GM12864 (cell line): ENCODE results near the gene PLGRKT.
"Not testable (repeated sequence)": the region's sequence is repeated elsewhere in the genome, so short reads cannot be mapped to it uniquely, and the experiment has no call there.

ENCODE experiments used
- DNase-seq: peaks from one replicate; pipeline ENCODE4 v3.0.0-alpha.2; 2011; ENCODE audit warnings: low read depth
- H3K4me3 ChIP-seq: 2 replicates; pipeline ENCODE4 v1.5.1; 2011; ENCODE audit warnings: mild to moderate bottlenecking, low read depth, low read length, control low read depth
- TF ChIP-seq, protein P1 (sequence below): IDR thresholded peaks from 2 replicates; pipeline ENCODE4 v1.5.1; 2011; ENCODE audit warnings: low read depth, mild to moderate bottlenecking, moderate library complexity, low read length, control low read depth, inconsistent platforms; ENCODE audit errors: missing control alignments

The PLGRKT gene

DNA sequence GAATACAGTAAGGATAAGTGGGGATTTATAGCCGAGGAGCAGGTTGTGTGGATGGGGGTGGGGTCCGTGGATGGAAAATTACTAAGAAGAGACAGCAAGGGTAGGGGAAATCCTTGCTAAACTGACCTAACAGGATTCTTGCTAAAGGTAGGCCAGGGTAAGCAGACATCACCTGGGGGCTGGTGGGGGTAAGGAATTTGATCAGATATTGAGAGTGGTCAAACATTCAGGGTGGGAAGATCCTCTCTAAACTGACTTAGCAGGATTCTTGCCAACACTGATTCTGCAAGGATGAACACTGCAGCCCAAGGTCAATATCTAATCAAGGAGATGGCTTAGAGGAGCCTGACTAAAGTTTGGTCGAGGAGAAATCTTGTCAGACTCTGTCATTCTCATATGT is 2.7 kb upstream of the PLGRKT start:
- H3K4me3 ChIP-seq = no peak overlapping the region
- no peak for DNase-seq
- TF ChIP-seq, protein P1, sequence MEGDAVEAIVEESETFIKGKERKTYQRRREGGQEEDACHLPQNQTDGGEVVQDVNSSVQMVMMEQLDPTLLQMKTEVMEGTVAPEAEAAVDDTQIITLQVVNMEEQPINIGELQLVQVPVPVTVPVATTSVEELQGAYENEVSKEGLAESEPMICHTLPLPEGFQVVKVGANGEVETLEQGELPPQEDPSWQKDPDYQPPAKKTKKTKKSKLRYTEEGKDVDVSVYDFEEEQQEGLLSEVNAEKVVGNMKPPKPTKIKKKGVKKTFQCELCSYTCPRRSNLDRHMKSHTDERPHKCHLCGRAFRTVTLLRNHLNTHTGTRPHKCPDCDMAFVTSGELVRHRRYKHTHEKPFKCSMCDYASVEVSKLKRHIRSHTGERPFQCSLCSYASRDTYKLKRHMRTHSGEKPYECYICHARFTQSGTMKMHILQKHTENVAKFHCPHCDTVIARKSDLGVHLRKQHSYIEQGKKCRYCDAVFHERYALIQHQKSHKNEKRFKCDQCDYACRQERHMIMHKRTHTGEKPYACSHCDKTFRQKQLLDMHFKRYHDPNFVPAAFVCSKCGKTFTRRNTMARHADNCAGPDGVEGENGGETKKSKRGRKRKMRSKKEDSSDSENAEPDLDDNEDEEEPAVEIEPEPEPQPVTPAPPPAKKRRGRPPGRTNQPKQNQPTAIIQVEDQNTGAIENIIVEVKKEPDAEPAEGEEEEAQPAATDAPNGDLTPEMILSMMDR = no peak

DNA sequence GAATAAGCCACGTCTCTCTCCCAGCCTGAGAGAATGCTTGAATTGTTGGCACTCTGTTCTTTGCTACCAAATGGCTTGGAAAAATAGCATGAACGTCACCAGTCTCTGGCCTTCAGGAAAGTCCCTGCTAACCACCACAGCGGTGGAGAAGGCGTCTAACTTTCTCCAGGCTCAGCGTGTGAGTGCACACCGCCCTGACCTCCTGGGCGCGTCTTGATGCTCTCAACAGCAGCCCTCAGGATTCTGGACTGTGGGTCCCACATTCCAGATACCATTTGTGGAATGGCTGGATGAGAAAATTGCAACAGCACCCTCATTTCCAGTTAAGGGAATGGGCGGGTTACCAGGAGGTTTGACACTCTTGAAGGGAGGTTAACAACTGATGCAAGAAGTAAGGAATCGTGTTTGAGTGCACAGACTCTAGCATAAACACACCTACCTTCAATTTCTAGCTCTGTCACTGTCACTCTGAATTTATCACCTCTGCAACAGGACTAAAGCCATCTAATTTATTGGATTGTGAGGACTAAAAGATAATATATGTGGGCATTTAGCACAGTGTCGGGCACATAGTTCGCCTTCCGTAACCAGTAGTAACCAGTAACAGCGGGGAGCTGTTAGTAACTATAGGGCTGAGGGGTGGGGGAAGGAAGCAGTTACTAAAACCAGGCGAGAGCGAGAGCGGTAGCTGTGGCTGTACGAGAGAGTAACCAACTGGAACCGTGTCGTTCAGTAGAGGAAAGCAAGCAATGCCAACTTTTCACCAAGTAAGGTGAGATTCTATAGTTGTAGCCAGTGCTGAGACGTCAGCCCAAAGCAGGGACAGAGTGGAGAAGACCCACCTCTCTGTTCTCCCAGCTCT is 807 bp upstream of the PLGRKT start:
- H3K4me3 ChIP-seq = peak overlapping the region; percentile 76
- DNase-seq = peak; percentile 76
- TF ChIP-seq, protein P1 = no peak

DNA sequence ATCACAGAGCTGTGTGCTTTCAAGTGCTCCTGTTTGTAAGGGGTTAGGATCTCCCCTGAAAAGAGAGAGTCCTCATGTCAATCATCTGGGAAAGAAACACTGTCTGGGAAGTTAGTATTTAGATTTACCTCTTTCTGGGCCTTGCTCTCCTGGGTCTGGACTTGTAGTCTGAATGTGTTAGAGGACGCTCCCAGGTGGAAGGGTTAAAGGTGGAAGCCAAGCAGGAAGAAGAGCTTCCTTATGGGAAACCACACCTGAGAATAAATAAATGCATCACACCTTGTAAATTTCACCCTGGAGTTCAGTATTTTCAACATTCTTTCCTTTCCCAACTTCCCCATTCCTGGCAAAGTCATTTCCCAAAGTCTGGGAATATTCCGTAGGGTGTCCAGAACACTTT is 1.3 kb downstream of the PLGRKT start:
- TF ChIP-seq, protein P1 = no peak
- H3K4me3 ChIP-seq = peak overlapping the region; percentile 76; the same call in 1 of the 2 replicates
- no peak for DNase-seq

- TF ChIP-seq, protein P1 = no peak
- no peak for DNase-seq
- no peak overlapping the region for H3K4me3 ChIP-seq
Measured at GRCh38 chr9:5435912-5436311, 1.8 kb downstream of the PLGRKT start.

GRCh38 chr9:5433841-5434810 is 3.6 kb downstream of the PLGRKT start:
- DNase-seq, H3K4me3 ChIP-seq: not testable (repeated sequence)

DNA sequence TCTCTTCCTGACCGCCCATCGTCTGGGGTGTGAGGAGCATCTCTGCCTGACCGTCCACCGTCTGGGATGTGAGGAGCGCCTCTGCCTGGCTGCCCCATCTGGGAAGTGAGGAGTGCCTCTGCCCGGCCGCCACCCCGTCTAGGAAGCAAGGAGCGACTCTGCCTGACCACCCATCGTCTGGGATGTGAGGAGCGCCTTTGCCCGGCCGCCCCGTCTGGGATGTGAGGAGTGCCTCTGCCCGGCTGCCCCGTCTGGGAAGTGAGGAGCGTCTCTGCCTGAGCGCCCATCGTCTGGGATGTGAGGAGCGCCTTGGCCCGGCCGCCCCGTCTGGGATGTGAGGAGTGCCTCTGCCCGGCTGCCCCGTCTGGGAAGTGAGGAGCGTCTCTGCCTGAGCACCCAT is 4.4 kb downstream of the PLGRKT start:
- not testable (repeated sequence) for H3K4me3 ChIP-seq, DNase-seq

GRCh38 chr9:5432890-5433289 is 4.8 kb downstream of the PLGRKT start:
- not testable (repeated sequence) for DNase-seq, H3K4me3 ChIP-seq

GRCh38 chr9:5430912-5431311 is 6.8 kb downstream of the PLGRKT start:
- no peak for DNase-seq

More at GRCh38 chr9:5430912-5431311, 6.8 kb downstream of the PLGRKT start:
- TF ChIP-seq, protein P1 = no peak
- no peak overlapping the region for H3K4me3 ChIP-seq
